GM23248 (cell line): ENCODE data around the gene EPB41L4B. TPM values are rescaled to one million over a fixed set of nuclear protein-coding genes. Genes with fewer than 3 reads are reported as not detected.

ENCODE experiments used
- DNase-seq: peaks from one replicate; pipeline ENCODE4 v3.0.0-alpha.2; 2015
- H2AFZ ChIP-seq: fragments of 200-600 bp; sonication (generic); 2 replicates; pipeline ENCODE4 v1.6.1; 2016; ENCODE audit warnings: antibody characterized with exemption
- H3F3A ChIP-seq: fragments of 200-600 bp; sonication (generic); 2 replicates; pipeline ENCODE4 v1.6.1; 2016; ENCODE audit warnings: mild to moderate bottlenecking, antibody characterized with exemption, mixed run types; ENCODE audit not compliant: insufficient read depth
- H3K27ac ChIP-seq: fragments of 200-600 bp; sonication (generic); 2 replicates; pipeline ENCODE4 v1.5.1; 2016; ENCODE audit warnings: mild to moderate bottlenecking
- H3K27me3 ChIP-seq: fragments of 200-600 bp; sonication (generic); replicated peaks from 2 replicates; pipeline ENCODE4 v1.6.1; 2016; ENCODE audit warnings: mild to moderate bottlenecking; ENCODE audit not compliant: insufficient read depth
- H3K36me3 ChIP-seq: fragments of 200-600 bp; sonication (generic); 2 replicates; pipeline ENCODE4 v1.6.1; 2016; ENCODE audit warnings: low read depth, mild to moderate bottlenecking
- H3K4me1 ChIP-seq: fragments of 200-600 bp; sonication (generic); 2 replicates; pipeline ENCODE4 v1.6.1; 2016; ENCODE audit warnings: mild to moderate bottlenecking; ENCODE audit not compliant: insufficient read depth
- H3K4me2 ChIP-seq: fragments of 200-600 bp; sonication (generic); one replicate; pipeline ENCODE4 v1.6.1; 2016; ENCODE audit warnings: mild to moderate bottlenecking; ENCODE audit not compliant: unreplicated experiment
- H3K4me3 ChIP-seq: fragments of 200-600 bp; sonication (generic); 2 replicates; pipeline ENCODE4 v1.5.1; 2016; ENCODE audit warnings: mild to moderate bottlenecking
- H3K79me2 ChIP-seq: fragments of 200-600 bp; sonication (generic); 2 replicates; pipeline ENCODE4 v1.6.1; 2016; ENCODE audit warnings: mild to moderate bottlenecking; ENCODE audit not compliant: insufficient read depth
- H3K9ac ChIP-seq: fragments of 200-600 bp; sonication (generic); 2 replicates; pipeline ENCODE4 v1.6.1; 2016; ENCODE audit warnings: mild to moderate bottlenecking
- H3K9me2 ChIP-seq: fragments of 200-600 bp; sonication (generic); 2 replicates; pipeline ENCODE4 v1.6.1; 2016; ENCODE audit warnings: mixed run types, mild to moderate bottlenecking, moderate library complexity; ENCODE audit not compliant: insufficient read depth
- H3K9me3 ChIP-seq: fragments of 200-600 bp; sonication (generic); one replicate; pipeline ENCODE4 v1.6.1; 2017; ENCODE audit warnings: low read depth
- H4K20me1 ChIP-seq: fragments of 200-600 bp; sonication (generic); 2 replicates; pipeline ENCODE4 v1.6.0; 2016; ENCODE audit not compliant: insufficient read depth
- EZH2 ChIP-seq: fragments of 200-600 bp; sonication (generic); IDR thresholded peaks from 2 replicates; pipeline ENCODE4 v1.6.1; 2018; ENCODE audit warnings: antibody characterized with exemption, mild to moderate bottlenecking; ENCODE audit not compliant: insufficient read depth, poor library complexity, severe bottlenecking
- EZH2phosphoT487 ChIP-seq: fragments of 200-600 bp; sonication (generic); IDR thresholded peaks from 2 replicates; pipeline ENCODE4 v1.6.1; 2018; ENCODE audit warnings: antibody characterized with exemption, moderate library complexity, mild to moderate bottlenecking, low read depth; ENCODE audit not compliant: insufficient read depth
- WGBS, 2 experiments: methylation state at CpG; one replicate each; pipeline ENCODE4 v1.1.6; 2015 to 2017; ENCODE audit warnings: low lambda C conversion rate in 2 of 2, low coverage in 1 of 2; ENCODE audit errors: missing lambda C conversion rate in 2 of 2; 5-methylcytosine and 5-hydroxymethylcytosine counted together
- in situ Hi-C: fragments of 300-500 bp; cut with MboI; formaldehyde crosslinking; loops from 2 replicates; pipeline ENCODE4 v1.15.0; 2020
- polyA plus RNA-seq: library from polyadenylated mRNA; unstranded; fragments of >200 nt; fragmentation: Nextera tagmentation; extraction: Ambion mirVana; gene quantifications from 2 replicates; pipeline ENCODE4 v1.2.1, GENCODE V29; 2016
- total RNA-seq: library from RNA; depleted of rRNA; stranded (reverse); fragments of >200 nt; shearing (Covaris generic); gene quantifications from 2 replicates; pipeline ENCODE4 v1.2.3, GENCODE V29; 2014

EPB41L4B gene
- total and polyA plus RNA-seq, 2 experiments from 2014 or later: 0.33 to 0.76 TPM

DNA sequence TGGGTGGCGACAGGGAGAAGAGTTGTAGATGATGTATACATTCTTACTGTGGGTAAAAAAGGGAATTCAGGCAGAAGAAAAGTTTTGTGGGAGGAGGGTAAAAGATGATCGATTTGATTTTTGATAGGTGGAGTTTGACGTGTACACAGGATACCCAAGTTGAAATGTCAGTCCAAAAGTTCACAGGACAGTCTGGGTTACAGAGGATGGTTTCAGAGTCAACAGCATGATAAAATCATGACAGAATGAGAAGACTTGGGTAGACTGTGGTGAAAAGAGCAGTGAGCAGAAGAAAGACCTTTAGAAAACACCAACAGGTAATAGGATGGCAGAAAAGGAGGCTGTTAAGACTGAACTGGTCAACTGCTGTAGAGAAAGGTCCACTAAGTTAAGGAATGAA is 81.6 kb downstream of the EPB41L4B start:
- in situ Hi-C loops: no loop called here
- H4K20me1 ChIP-seq: no peaks in the 10 kb centered on the region
- peaks cover 10% of the 10 kb centered on the region; the same call in 1 of the 2 replicates for H3F3A ChIP-seq
- no peak overlapping the region for H3K9ac ChIP-seq
- H3K79me2 ChIP-seq: no peaks in the 10 kb centered on the region
- H2AFZ ChIP-seq: no peak overlapping the region
- H3K27me3 ChIP-seq: no peaks in the 10 kb centered on the region; the same call in 1 of the 2 replicates
- no peak overlapping the region for H3K27ac ChIP-seq
- 95 to 96% methylated on average over 3 of the region's 3 CpGs for WGBS, 2 experiments
- TF ChIP-seq EZH2phosphoT487 (no peak), EZH2 (no peak)
- H3K9me2 ChIP-seq: no peaks in the 10 kb centered on the region
- no peak overlapping the region for H3K4me3 ChIP-seq
- H3K36me3 ChIP-seq: no peaks in the 10 kb centered on the region
- H3K4me1 ChIP-seq: peaks cover 17% of the 10 kb centered on the region
- no peaks in the 10 kb centered on the region for H3K9me3 ChIP-seq
- no peak overlapping the region for H3K4me2 ChIP-seq
- no peak for DNase-seq

DNA sequence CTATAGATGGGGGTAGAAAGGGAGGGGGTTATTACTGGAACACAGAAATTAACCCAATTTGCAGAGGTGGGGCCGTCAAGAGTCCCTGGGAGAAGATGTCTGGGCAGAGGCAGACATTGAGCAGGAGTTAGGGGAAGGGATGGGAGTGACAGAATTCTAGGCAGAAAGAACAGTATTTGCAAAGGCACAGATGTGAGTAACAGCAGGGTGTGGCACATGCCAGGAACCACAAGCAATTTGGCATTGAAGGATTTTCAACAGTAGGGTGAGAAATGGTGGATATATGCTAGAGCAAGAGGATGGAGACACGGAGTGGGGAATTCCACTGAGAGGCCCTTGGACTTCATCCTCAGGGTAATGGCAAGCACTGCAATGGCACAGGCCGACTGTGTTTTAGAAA is 82.2 kb downstream of the EPB41L4B start:
- no peak overlapping the region for H3K4me2 ChIP-seq

DNA sequence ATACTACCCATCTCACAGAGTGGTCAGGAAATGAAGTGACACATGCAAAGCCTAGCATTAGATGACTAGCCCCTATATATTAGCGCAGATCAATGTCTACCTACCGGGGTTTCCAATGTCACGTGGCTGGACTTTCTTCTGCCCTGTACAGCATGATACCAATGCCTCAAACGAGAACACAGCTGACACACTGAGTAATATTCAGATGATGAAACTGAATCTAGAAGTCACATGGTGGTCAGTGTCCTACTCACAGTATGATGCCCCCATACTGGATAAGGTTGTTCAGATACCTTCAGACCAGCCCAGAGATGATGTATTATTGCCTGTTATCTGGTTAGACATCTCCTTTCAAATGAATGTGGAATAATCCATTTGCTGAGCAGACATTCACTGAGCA is 82.7 kb downstream of the EPB41L4B start:
- Histone ChIP-seq H3K9me2 (no peaks in the 10 kb centered on the region), H2AFZ (no peak overlapping the region), H3K4me3 (no peak overlapping the region), H4K20me1 (no peaks in the 10 kb centered on the region), H3K36me3 (no peaks in the 10 kb centered on the region), H3F3A (peaks cover 10% of the 10 kb centered on the region; the same call in 1 of the 2 replicates), H3K9ac (no peak overlapping the region), H3K9me3 (no peaks in the 10 kb centered on the region), H3K27ac (peak overlapping the region; percentile 21; the same call in 1 of the 2 replicates), H3K4me2 (no peak overlapping the region), H3K27me3 (no peaks in the 10 kb centered on the region; the same call in 1 of the 2 replicates), H3K4me1 (peaks cover 18% of the 10 kb centered on the region), H3K79me2 (no peaks in the 10 kb centered on the region)
- in situ Hi-C loops: no loop called here
- WGBS, 2 experiments: 93 to 96% methylated on average over 4 of the region's 4 CpGs
- DNase-seq: peak; percentile 26
- TF ChIP-seq EZH2phosphoT487 (no peak), EZH2 (no peak)

More for the DNA sequence above, 82.2 kb downstream of the EPB41L4B start:
- Histone ChIP-seq H2AFZ (no peak overlapping the region), H3F3A (peaks cover 10% of the 10 kb centered on the region; the same call in 1 of the 2 replicates), H4K20me1 (no peaks in the 10 kb centered on the region), H3K9ac (no peak overlapping the region), H3K27ac (peak overlapping the region; percentile 21; the same call in 1 of the 2 replicates), H3K36me3 (no peaks in the 10 kb centered on the region), H3K9me2 (no peaks in the 10 kb centered on the region), H3K4me3 (no peak overlapping the region), H3K4me1 (peaks cover 17% of the 10 kb centered on the region), H3K27me3 (no peaks in the 10 kb centered on the region; the same call in 1 of the 2 replicates), H3K9me3 (no peaks in the 10 kb centered on the region), H3K79me2 (no peaks in the 10 kb centered on the region)
- TF ChIP-seq EZH2 (no peak), EZH2phosphoT487 (no peak)
- in situ Hi-C loops: no loop called here
- 14 to 19% methylated on average over 3 of the region's 3 CpGs for WGBS, 2 experiments
- DNase-seq: peak; percentile 83

DNA sequence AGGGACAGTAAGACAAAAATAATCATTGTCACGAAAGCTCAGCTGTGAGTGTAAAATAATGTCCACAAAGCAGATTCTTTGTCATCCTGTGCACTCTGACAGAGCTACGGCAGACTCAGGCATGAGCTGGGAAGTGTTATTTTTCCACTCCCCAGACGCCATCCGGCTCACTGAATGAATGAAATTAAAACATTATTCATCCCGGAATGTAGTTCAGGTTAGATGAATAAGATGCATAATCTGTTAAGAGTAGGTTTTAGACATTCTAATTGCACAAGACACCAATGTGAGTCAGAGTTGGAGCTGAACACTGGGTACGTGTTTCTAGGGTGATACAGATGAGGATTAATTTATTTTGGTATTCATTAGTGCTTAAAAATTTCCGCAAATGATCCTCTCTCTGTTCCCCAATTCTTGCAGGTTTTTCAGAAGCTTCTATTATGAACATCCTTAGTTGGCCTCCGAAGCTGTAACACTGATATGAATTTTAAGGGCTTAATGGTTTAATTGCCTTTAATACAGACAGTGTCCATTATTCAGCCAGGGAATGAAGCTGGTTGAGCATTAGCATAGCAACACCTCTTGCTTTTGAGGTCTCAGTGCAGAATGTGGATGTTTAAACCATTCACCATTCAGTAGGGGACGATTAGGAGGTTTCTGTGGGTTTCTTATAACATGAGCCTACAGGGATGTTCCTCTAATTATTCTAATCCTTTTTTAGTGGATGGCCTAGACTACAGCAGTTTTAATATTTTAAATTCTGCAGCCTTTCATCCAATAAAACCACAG is 88.2 kb downstream of the EPB41L4B start:
- H3K4me1 ChIP-seq: peaks cover 19% of the 10 kb centered on the region
- TF ChIP-seq EZH2: no peak
- TF ChIP-seq EZH2phosphoT487: no peak
- no peaks in the 10 kb centered on the region for H3K27me3 ChIP-seq
- H3K79me2 ChIP-seq: no peaks in the 10 kb centered on the region
- H3K9me3 ChIP-seq: no peaks in the 10 kb centered on the region
- in situ Hi-C loops: no loop called here
- peaks cover 12% of the 10 kb centered on the region for H3F3A ChIP-seq
- DNase-seq: peak; percentile 91
- peak overlapping the region; percentile 20; the same call in 1 of the 2 replicates for H3K4me3 ChIP-seq
- no peaks in the 10 kb centered on the region for H4K20me1 ChIP-seq
- WGBS, 2 experiments: 11% methylated on average over 9 of the region's 9 CpGs
- peak overlapping the region; percentile 79 for H3K27ac ChIP-seq
- no peaks in the 10 kb centered on the region for H3K9me2 ChIP-seq
- H2AFZ ChIP-seq: 0 out of 2 replicates have a peak overlapping the region, but pooled peaks have one; percentile 8
- H3K9ac ChIP-seq: peak overlapping the region; percentile 43
- no peaks in the 10 kb centered on the region for H3K36me3 ChIP-seq
- H3K4me2 ChIP-seq: peak overlapping the region; percentile 41
